ENCODE results near the gene SLC26A2. TPM values are rescaled to one million over a fixed set of nuclear protein-coding genes. Genes with fewer than 3 reads are reported as not detected.

The SLC26A2 gene
- total and polyA plus RNA-seq, 5 experiments from 2014 or later = 2.5 to 16.9 (median 3.0) TPM

Other genes with a start within 250 kb of the SLC26A2 start
- gene PPARGC1B, start 230.4 kb upstream of the SLC26A2 start, total RNA-seq = 1 to 10 TPM; 7.5 to 8.4 TPM
- gene PPARGC1B, start 230.4 kb upstream of the SLC26A2 start, polyA plus RNA-seq = 1 to 10 TPM; 2.4 to 4.7 (median 4.1) TPM
- gene PDE6A, start 16.0 kb upstream of the SLC26A2 start, total RNA-seq = not detected
- gene PDE6A, start 16.0 kb upstream of the SLC26A2 start, polyA plus RNA-seq = not detected
- gene TIGD6, start 39.9 kb downstream of the SLC26A2 start, total RNA-seq = 1 to 10 TPM; 6.0 to 6.3 TPM
- gene TIGD6, start 39.9 kb downstream of the SLC26A2 start, polyA plus RNA-seq = 1 to 10 TPM; 2.7 to 4.5 (median 3.6) TPM
- 10 to 100 TPM; 33.8 to 36.5 TPM for gene HMGXB3, start 40.0 kb downstream of the SLC26A2 start, total RNA-seq
- gene HMGXB3, start 40.0 kb downstream of the SLC26A2 start, polyA plus RNA-seq = 10 to 100 TPM in 1 of 3 donors, 1 to 10 TPM in 2; 4.6 to 13.1 (median 6.1) TPM
- 1 to 10 TPM; 1.0 to 1.5 TPM for gene CSF1R, start 125.8 kb downstream of the SLC26A2 start, total RNA-seq
- under 1 TPM; 0.07 to 0.82 (median 0.55) TPM for gene CSF1R, start 125.8 kb downstream of the SLC26A2 start, polyA plus RNA-seq
- under 1 TPM; 0.47 to 0.49 TPM for gene PDGFRB, start 195.1 kb downstream of the SLC26A2 start, total RNA-seq
- under 1 TPM in 2 of 3 donors, not detected in 1; 0.31 to 0.57 TPM for gene PDGFRB, start 195.1 kb downstream of the SLC26A2 start, polyA plus RNA-seq
- gene CDX1, start 206.0 kb downstream of the SLC26A2 start, total RNA-seq = not detected
- not detected for gene CDX1, start 206.0 kb downstream of the SLC26A2 start, polyA plus RNA-seq
- gene SLC6A7, start 229.3 kb downstream of the SLC26A2 start, total RNA-seq = not detected
- gene SLC6A7, start 229.3 kb downstream of the SLC26A2 start, polyA plus RNA-seq = not detected